ENCODE measurements around the gene ZNF496.

- no peak for TF ChIP-seq CTCF (IDR thresholded peaks at IDR 0.05)
- TF ChIP-seq POLR2A (IDR thresholded peaks at IDR 0.05) = no peak
These were observed 58.7 kb downstream of the ZNF496 start for GRCh38 chr1:247273013-247273412.
